HG03025 (cell line): ENCODE results near the gene LNP1.
A peak's percentile ranks its signal among the peaks of the same experiment; 100 is the strongest.
"Not testable (repeated sequence)": the region's sequence is repeated elsewhere in the genome, so short reads cannot be mapped to it uniquely, and the experiment has no call there.

Experiments
- ATAC-seq: cut with Tn5 transposase; IDR thresholded peaks from one replicate; pipeline ENCODE4 v1.9.1; 2021; ENCODE audit warnings: mild to moderate bottlenecking, moderate library complexity; ENCODE audit not compliant: unreplicated experiment, low FRiP score

LNP1 gene

GRCh38 chr3:100468676-100469075 is 67.3 kb downstream of the LNP1 start:
- no peak for ATAC-seq

- no peak for ATAC-seq
Measured at GRCh38 chr3:100470951-100471350, 69.6 kb downstream of the LNP1 start.

GRCh38 chr3:100471444-100471843 is 70.1 kb downstream of the LNP1 start:
- no peak for ATAC-seq

GRCh38 chr3:100477851-100478360 is 76.6 kb downstream of the LNP1 start:
- not testable (repeated sequence) for ATAC-seq

- not testable (repeated sequence) for ATAC-seq
Measured at GRCh38 chr3:100478521-100478920, 77.2 kb downstream of the LNP1 start.

GRCh38 chr3:100480081-100480480 is 78.7 kb downstream of the LNP1 start:
- no peak for ATAC-seq

- no peak for ATAC-seq
Measured at GRCh38 chr3:100482176-100482575, 80.8 kb downstream of the LNP1 start.

- no peak for ATAC-seq
Measured at GRCh38 chr3:100483529-100483928, 82.2 kb downstream of the LNP1 start.

GRCh38 chr3:100486808-100487207 is 85.5 kb downstream of the LNP1 start:
- ATAC-seq: no peak

- ATAC-seq: no peak
Measured at GRCh38 chr3:100489118-100489517, 87.8 kb downstream of the LNP1 start.

GRCh38 chr3:100492059-100493006 is 91.0 kb downstream of the LNP1 start, which contains the start of gene TMEM45A:
Gene TMEM45A, plus strand, starts transcription at chr3:100492619. Its CDS starts 62,593 bp downstream, at chr3:100555212.
- peak; percentile 98 for ATAC-seq

GRCh38 chr3:100496711-100497261 is 95.4 kb downstream of the LNP1 start:
- peak; percentile 32 for ATAC-seq

- no peak for ATAC-seq
Measured at GRCh38 chr3:100499651-100500050, 98.3 kb downstream of the LNP1 start.

- ATAC-seq: no peak
Measured at GRCh38 chr3:100500320-100500880, 99.1 kb downstream of the LNP1 start.

- ATAC-seq: no peak
Measured at GRCh38 chr3:100503448-100503847, 102.1 kb downstream of the LNP1 start.
